GM19463 (cell line): ENCODE data around the gene RASGEF1C.

Experiments
- ATAC-seq: cut with Tn5 transposase; IDR thresholded peaks from one replicate; pipeline ENCODE4 v1.9.1; 2021; ENCODE audit warnings: mild to moderate bottlenecking, moderate library complexity; ENCODE audit not compliant: unreplicated experiment

RASGEF1C gene

GRCh38 chr5:180068519-180069090 is 140.4 kb downstream of the RASGEF1C start:
- no peak for ATAC-seq

GRCh38 chr5:180067986-180068385 is 141.0 kb downstream of the RASGEF1C start:
- ATAC-seq: no peak

GRCh38 chr5:180060192-180060591 is 148.8 kb downstream of the RASGEF1C start:
- ATAC-seq: no peak

GRCh38 chr5:180059326-180059725 is 149.7 kb downstream of the RASGEF1C start:
- ATAC-seq: no peak

- no peak for ATAC-seq
These were observed 152.9 kb downstream of the RASGEF1C start for GRCh38 chr5:180056153-180056552.

GRCh38 chr5:180054226-180054625 is 154.8 kb downstream of the RASGEF1C start:
- no peak for ATAC-seq

GRCh38 chr5:180053061-180053602 is 155.9 kb downstream of the RASGEF1C start:
- ATAC-seq: no peak

GRCh38 chr5:180052211-180052818 is 156.7 kb downstream of the RASGEF1C start:
- ATAC-seq: no peak
